GM18870 (cell line): ENCODE measurements around the gene KERA.

Experiments used
- ATAC-seq: cut with Tn5 transposase; IDR thresholded peaks from one replicate; pipeline ENCODE4 v1.9.1; 2021; ENCODE audit warnings: moderate library complexity; ENCODE audit not compliant: unreplicated experiment

KERA gene

GRCh38 chr12:91017511-91018263, 40.1 kb downstream of the KERA start:
- ATAC-seq: no peak

DNA sequence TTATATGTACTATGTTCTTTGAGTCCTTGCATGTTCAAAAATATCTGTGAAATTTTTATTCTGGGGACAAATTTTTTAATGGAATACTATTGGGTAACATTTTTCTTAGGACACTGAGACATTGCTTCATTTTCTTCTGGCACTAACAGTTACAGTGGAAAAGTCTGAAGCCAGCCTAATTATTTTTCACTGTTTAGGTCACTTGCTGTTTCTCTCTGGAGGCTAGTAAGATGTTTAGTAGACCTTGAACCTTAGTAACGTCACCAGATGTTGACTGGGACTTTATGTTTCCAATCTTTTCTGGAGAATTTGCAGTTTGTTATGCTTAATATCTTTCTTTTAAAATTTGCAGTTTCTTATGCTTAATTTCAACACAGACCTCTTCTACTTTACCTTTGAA, 40.8 kb downstream of the KERA start:
- no peak for ATAC-seq

DNA sequence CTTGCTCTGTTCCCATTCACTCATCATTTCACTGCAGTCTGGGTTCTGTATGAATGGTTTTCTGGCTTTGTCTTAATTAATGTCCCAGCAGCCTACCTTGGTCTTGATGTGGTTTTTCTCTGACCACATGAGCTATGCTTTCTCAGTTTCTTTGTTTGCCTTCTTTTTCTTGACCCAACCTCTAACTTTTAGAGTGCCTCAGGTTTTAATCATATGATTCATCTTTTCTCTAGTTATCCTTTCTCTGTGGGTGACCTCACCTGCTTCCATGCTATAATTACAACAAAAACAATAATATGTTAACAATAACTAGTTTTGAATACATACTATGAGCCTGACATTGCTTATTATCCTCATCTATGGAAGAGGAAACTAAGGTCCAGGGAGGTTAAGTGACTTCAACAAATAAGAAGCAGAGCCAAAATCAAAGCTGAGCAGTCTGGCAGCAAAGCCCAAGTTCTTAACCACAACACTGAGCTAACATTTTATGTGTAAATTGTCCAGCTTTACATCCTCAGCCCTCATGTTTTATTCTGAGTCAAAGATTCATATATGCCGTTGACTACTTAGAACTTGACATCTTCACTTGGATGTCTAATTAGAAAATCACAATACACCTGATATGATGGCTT, 48.4 kb downstream of the KERA start:
- ATAC-seq: peak; percentile 94

DNA sequence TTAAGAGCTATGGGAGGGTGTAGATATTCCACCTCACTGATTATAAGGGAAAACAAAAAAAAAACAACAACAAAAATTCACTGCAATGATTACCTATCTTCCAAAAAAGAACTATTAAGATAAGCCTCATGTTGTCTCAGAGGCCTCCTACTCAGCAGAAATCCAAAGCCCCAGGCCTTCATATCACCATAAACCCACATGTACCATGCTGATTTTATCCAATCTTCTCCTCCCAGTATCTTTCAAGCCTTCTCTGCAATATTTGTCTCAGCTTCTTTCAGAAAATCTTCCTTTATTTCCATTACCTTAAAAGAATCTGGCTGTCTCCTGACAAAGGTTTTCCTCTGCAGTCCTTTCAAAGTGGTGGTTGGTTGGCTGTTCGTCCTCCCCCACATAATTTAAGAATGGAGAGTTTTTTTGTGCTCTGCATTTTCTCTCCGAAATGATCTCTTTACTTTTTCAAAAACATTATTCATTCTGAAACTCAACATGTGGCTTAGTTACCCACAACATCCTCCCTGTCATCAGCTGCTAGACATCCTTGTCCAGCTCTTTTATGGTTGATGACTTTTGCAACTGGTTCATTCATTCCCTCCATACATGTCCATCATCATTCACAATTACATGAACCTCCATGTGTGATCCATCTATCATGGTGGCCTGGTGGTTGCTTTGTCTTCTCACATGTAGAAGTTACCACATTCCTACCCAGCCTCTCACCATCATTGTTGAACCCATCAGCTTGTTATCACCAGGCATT, 50.1 kb downstream of the KERA start:
- peak; percentile 71 for ATAC-seq

- ATAC-seq: no peak
Measured at GRCh38 chr12:91004872-91005271, 53.0 kb downstream of the KERA start, which contains the start of gene EPYC. Gene EPYC (minus strand): TSS chr12:91004972. CDS start chr12:91002565, 2,407 bp downstream.

- no peak for ATAC-seq
Measured at GRCh38 chr12:91003737-91004136, 54.1 kb downstream of the KERA start.

DNA sequence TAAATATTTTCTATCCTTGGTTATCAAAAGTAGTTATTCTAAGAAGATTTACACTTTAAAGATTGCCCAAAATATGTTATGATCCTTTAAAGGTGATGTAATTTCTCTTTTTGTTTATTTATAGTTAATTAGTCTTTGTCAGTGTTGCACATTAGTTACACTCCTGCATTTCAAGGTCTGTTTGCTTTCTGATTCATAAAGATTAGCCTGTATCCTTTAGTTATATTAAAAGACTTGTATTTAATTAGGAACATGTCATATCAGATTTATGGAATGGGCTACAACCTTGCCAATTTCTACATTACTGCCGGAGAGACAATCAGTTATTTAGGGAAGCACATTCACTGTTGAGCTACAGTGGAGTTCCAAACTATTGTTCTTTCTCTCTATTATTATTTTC, 56.5 kb downstream of the KERA start:
- ATAC-seq: no peak
